SU-DHL-6 (cell line): Measurements from ENCODE around the gene STAU1.
"Not testable (repeated sequence)": the region's sequence is repeated elsewhere in the genome, so short reads cannot be mapped to it uniquely, and the experiment has no call there.

Source experiments
- CTCF ChIP-seq: fragments of 200-600 bp; sonication (generic); IDR thresholded peaks from one replicate; pipeline ENCODE4 v1.5.1; 2017; ENCODE audit warnings: antibody characterized with exemption, mild to moderate bottlenecking, low read length, moderate library complexity; ENCODE audit not compliant: insufficient read depth, poor library complexity, severe bottlenecking
- EZH2phosphoT487 ChIP-seq: fragments of 200-600 bp; sonication (generic), shearing (Covaris generic); conservative IDR thresholded peaks from 2 replicates; pipeline ENCODE4 v1.6.1; 2018; ENCODE audit warnings: mild to moderate bottlenecking, antibody characterized with exemption, low read length, moderate library complexity, mixed read lengths

GRCh38 chr20:49104979-49105547, 83.1 kb downstream of the STAU1 start:
- TF ChIP-seq CTCF, EZH2phosphoT487: not testable (repeated sequence)
